GM12878 (cell line): ENCODE results near the gene MAN1A1. TPM values are rescaled to one million over a fixed set of nuclear protein-coding genes. Genes with fewer than 3 reads are reported as not detected.
A peak's percentile ranks its signal among the peaks of the same experiment; 100 is the strongest.

ENCODE experiments used
- ASH2L ChIP-seq: fragments of 300-600, 200-600 bp; sonication (generic); IDR thresholded peaks from 2 replicates; pipeline ENCODE4 v1.6.1; 2017; ENCODE audit warnings: low read depth, mild to moderate bottlenecking, borderline replicate concordance
- BACH1 ChIP-seq: fragments of 450-650 bp; IDR thresholded peaks from 2 replicates; pipeline ENCODE4 v1.6.1; 2017; ENCODE audit warnings: mild to moderate bottlenecking, borderline replicate concordance
- BCL3 ChIP-seq: IDR thresholded peaks from 2 replicates; pipeline ENCODE4 v1.6.1; 2011; ENCODE audit warnings: borderline replicate concordance, low read depth, mild to moderate bottlenecking, moderate library complexity, low read length; ENCODE audit not compliant: insufficient read depth, poor library complexity, severe bottlenecking
- CEBPZ ChIP-seq: fragments of 150-350 bp; IDR thresholded peaks from 2 replicates; pipeline ENCODE4 v1.6.1; 2016; ENCODE audit warnings: low read depth, low read length
- CREB1 ChIP-seq: IDR thresholded peaks from 2 replicates; pipeline ENCODE4 v1.6.1; 2012; ENCODE audit warnings: low read depth, mild to moderate bottlenecking, inconsistent platforms
- FOXK2 ChIP-seq: fragments of 450-650 bp; IDR thresholded peaks from 2 replicates; pipeline ENCODE4 v1.6.1; 2017; ENCODE audit warnings: mild to moderate bottlenecking, moderate library complexity
- MEF2A ChIP-seq: IDR thresholded peaks from 2 replicates; pipeline ENCODE4 v1.6.1; 2011; ENCODE audit warnings: low read depth, mild to moderate bottlenecking, low read length, moderate library complexity; ENCODE audit not compliant: insufficient read depth
- MTA2 ChIP-seq: fragments of 450-650 bp; IDR thresholded peaks from 2 replicates; pipeline ENCODE4 v1.6.1; 2016; ENCODE audit warnings: low read depth, mild to moderate bottlenecking, moderate library complexity
- MXI1 ChIP-seq: fragments of 150-350 bp; IDR thresholded peaks from 2 replicates; pipeline ENCODE4 v1.6.1; 2011; ENCODE audit warnings: low read depth, mild to moderate bottlenecking, inconsistent platforms, low read length, improper control_type of control experiment
- RAD51 ChIP-seq: fragments of 450-650 bp; IDR thresholded peaks from 2 replicates; pipeline ENCODE4 v1.6.1; 2016; ENCODE audit warnings: moderate library complexity, mild to moderate bottlenecking, inconsistent platforms
- RELB ChIP-seq: fragments of 450-650 bp; IDR thresholded peaks from 2 replicates; pipeline ENCODE4 v1.6.1; 2017; ENCODE audit warnings: low read depth, mild to moderate bottlenecking, moderate library complexity
- SREBF2 ChIP-seq: IDR thresholded peaks from 2 replicates; pipeline ENCODE4 v1.6.1; 2012; ENCODE audit warnings: mild to moderate bottlenecking, low read length
- USF1 ChIP-seq: IDR thresholded peaks from 2 replicates; pipeline ENCODE4 v1.6.1; 2011; ENCODE audit warnings: borderline replicate concordance, low read depth, mild to moderate bottlenecking, moderate library complexity, mixed read lengths, low read length; ENCODE audit not compliant: insufficient read depth; ENCODE audit errors: extremely low read length
- ZBTB40 ChIP-seq: fragments of 450-650 bp; IDR thresholded peaks from 2 replicates; pipeline ENCODE4 v1.6.1; 2016; ENCODE audit warnings: mild to moderate bottlenecking, moderate library complexity, borderline replicate concordance
- ZNF24 ChIP-seq: fragments of 450-650 bp; IDR thresholded peaks from 2 replicates; pipeline ENCODE4 v1.6.1; 2017; ENCODE audit warnings: antibody characterized with exemption, mild to moderate bottlenecking
- ZNF274 ChIP-seq: IDR thresholded peaks from one replicate; pipeline ENCODE4 v1.8.0; 2011; ENCODE audit not compliant: insufficient read length, insufficient read depth
- polyA plus RNA-seq, 11 experiments: library from polyadenylated mRNA; depleted of rRNA in 4 of 11; unstranded in 6 of 11; stranded (reverse) in 5 of 11; fragments of >200 nt; fragmentation: Nextera tagmentation in 4 of 11; fragmentation: Illumina TruSeq in 1 of 11; extraction: Ambion mirVana in 4 of 11; extraction: Trizol in 1 of 11; gene quantifications; 1 replicate in 1 of 11; 2 replicates in 10 of 11; pipeline versions ENCODE4 v1.2.1 to v1.2.3, GENCODE V29; 2011 to 2016; ENCODE audit warnings: inconsistent platforms in 2 of 11, missing spikeins in 2 of 11, low read depth in 1 of 11
- total RNA-seq, 4 experiments: library from RNA; depleted of rRNA in 3 of 4; stranded (reverse); fragments of >200 nt in 3 of 4; fragmentation: Illumina TruSeq in 1 of 4; extraction: Trizol in 1 of 4; gene quantifications; 2 replicates each; pipeline versions ENCODE4 v1.2.1 to v1.2.3, GENCODE V29; 2013 to 2021

The MAN1A1 gene
- total and polyA plus RNA-seq, 10 of the 15 experiments (the other 5 are each of a cell fraction or from before 2014, with no cell fraction given), result 5.4 to 28.1 (median 19.5) TPM

GRCh38 chr6:119348096-119348747 lies 1.3 kb downstream of the MAN1A1 start (continued):
- TF ChIP-seq MTA2 (peak; percentile 36; the same call in 1 of the 2 replicates), CREB1 (no peak), ZBTB40 (no peak), RELB (no peak), ZNF24 (no peak), FOXK2 (no peak), RAD51 (no peak), MXI1 (no peak), BACH1 (peak; percentile 20; the same call in 1 of the 2 replicates), SREBF2 (no peak), CEBPZ (no peak), ZNF274 (no peak), MEF2A (no peak), ASH2L (no peak), BCL3 (no peak), USF1 (no peak)
- TF ChIP-seq, all 136 proteins: peak for 19
